Measurements from ENCODE around the gene DTNBP1.
"Not testable (repeated sequence)": the region's sequence is repeated elsewhere in the genome, so short reads cannot be mapped to it uniquely, and the experiment has no call there.

DNA sequence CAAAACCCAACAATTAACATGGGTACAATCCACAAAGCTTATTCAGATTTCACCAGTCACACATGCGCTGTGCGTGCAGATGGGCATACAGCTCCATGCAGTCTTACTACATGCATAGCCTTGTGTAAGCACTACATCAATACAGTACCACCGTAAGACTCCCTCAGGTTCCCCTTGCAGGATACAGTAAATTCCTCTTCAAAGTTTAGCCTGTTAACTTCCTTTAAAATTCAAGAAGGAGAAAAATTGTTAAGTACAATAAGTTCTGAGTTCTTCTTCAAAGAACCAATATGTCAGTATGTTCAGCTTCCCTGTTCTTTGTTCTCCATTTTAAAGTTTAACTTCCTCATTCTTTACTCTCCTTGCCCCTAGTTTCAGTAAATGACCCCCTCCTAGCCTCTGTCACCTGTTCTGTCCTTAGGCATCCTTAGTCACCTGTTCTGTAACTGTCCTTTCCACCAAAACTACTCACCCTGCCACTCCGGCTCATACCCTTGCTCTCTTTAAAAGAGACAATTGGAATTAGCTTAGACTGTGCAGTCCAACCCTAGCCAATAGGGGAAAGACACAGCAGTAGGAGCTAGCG, 119.4 kb downstream of the DTNBP1 start:
- not testable (repeated sequence) for TF ChIP-seq EZH2 (IDR thresholded peaks at IDR 0.05; ENCODE audit: insufficient read depth, poor library complexity, severe bottlenecking); EZH2phosphoT487 (IDR thresholded peaks at IDR 0.05; ENCODE audit: insufficient read depth, low read depth)

All from GM23248 (cell line).